Suprapubic skin (tissue), 4 donors: ENCODE results near the gene LEO1.

Source experiments
- CTCF ChIP-seq, 2 donors: fragments of 200-600 bp in 1 of 2; fragments of 450-650 bp in 1 of 2; sonication (generic) in 1 of 2; IDR thresholded peaks; one replicate each; pipeline ENCODE4 v1.5.1; 2016 to 2019; ENCODE audit warnings: antibody characterized with exemption in 2 of 2, mild to moderate bottlenecking in 1 of 2, moderate library complexity in 1 of 2
- POLR2A ChIP-seq, 2 donors: fragments of 450-650 bp; IDR thresholded peaks; one replicate each; pipeline ENCODE4 v1.6.1; 2017; ENCODE audit warnings: antibody characterized with exemption in 2 of 2, mild to moderate bottlenecking in 2 of 2, moderate library complexity in 2 of 2
- POLR2AphosphoS5 ChIP-seq, 3 donors: sonication (generic); formaldehyde crosslinking; IDR thresholded peaks; one replicate each; pipeline ENCODE4 v1.6.1; 2017; ENCODE audit warnings: antibody characterized with exemption in 3 of 3

DNA sequence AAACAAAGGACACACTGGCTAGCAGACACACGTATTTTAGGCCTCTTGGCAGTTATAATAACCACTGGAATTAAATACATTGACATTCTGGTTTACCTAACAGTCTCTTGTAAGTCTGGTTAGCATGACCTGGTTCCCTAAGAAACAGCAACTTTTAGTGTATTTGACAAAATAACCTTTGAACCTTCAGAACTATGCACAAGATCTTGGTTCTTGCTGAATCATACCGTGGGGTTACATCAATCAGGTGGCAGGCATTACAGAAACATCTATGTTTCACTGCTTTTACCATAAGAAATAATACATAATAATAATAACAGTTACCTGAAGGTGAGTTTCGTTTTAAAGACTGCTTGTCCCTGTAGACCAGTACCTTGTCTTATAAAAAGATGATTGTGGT lies 18.8 kb downstream of the LEO1 start:
- TF ChIP-seq CTCF (IDR thresholded peaks at IDR 0.05) = no peak
- TF ChIP-seq POLR2AphosphoS5 (IDR thresholded peaks at IDR 0.05) = no peak
- TF ChIP-seq POLR2A (IDR thresholded peaks at IDR 0.05) = no peak
